SK-N-SH (cell line): ENCODE data around the gene KCNK4. TPM values are rescaled to one million over a fixed set of nuclear protein-coding genes. Genes with fewer than 3 reads are reported as not detected.

ENCODE experiments used
- CTCF ChIA-PET: fragments of 300-600, 350-600 bp; formaldehyde crosslinking; extraction: SDS; loops from one replicate; lab custom pipeline; 2021; lab: Yijun Ruan, JAX
- POLR2A ChIA-PET: fragments of 350-600 bp; sonication (Branson Sonifier 250); formaldehyde crosslinking; extraction: SDS; loops from one replicate; lab custom pipeline; 2020; ENCODE audit warnings: antibody characterized with exemption, inconsistent platforms; lab: Yijun Ruan, JAX
- DNase-seq: peaks from one replicate; pipeline ENCODE4 v3.0.0; 2012
- H2AFZ ChIP-seq: fragments of 200-600 bp; sonication (generic); 2 replicates; pipeline ENCODE4 v1.8.1; 2016; ENCODE audit warnings: antibody characterized with exemption, mild to moderate bottlenecking, low read depth
- H3F3A ChIP-seq: fragments of 200-600 bp; sonication (generic); replicated peaks from 2 replicates; pipeline ENCODE3; 2016; ENCODE audit warnings: antibody characterized with exemption, mild to moderate bottlenecking; ENCODE audit not compliant: insufficient read depth
- H3K27ac ChIP-seq, 2 experiments: fragments of 200-500 bp in 1 of 2; fragments of 200-600 bp in 1 of 2; sonication (Bioruptor generic) in 1 of 2; sonication (generic), shearing (Covaris generic) in 1 of 2; 2 replicates each; pipeline versions ENCODE4 v1.5.1 to v1.6.1; 2014 to 2016; ENCODE audit warnings: low read depth in 2 of 2, inconsistent platforms in 1 of 2, low read length in 1 of 2, mild to moderate bottlenecking in 1 of 2, mixed read lengths in 1 of 2
- H3K27me3 ChIP-seq: fragments of 200-600 bp; sonication (generic), shearing (Covaris generic); 2 replicates; pipeline ENCODE4 v1.6.1; 2016; ENCODE audit warnings: mixed run types; ENCODE audit not compliant: insufficient read depth
- H3K36me3 ChIP-seq, 2 experiments: fragments of 200-500 bp in 1 of 2; fragments of 200-600 bp in 1 of 2; sonication (Bioruptor generic) in 1 of 2; sonication (generic) in 1 of 2; replicated peaks in 1 of 2; 2 replicates each; pipeline versions ENCODE3 to v1.5.1; 2014 to 2016; ENCODE audit warnings: low read length in 1 of 2, mild to moderate bottlenecking in 1 of 2; ENCODE audit not compliant: insufficient read depth in 2 of 2, control insufficient read depth in 1 of 2
- H3K4me1 ChIP-seq, 2 experiments: fragments of 200-500 bp in 1 of 2; fragments of 200-600 bp in 1 of 2; sonication (Bioruptor generic) in 1 of 2; sonication (generic), shearing (Covaris generic) in 1 of 2; 2 replicates each; pipeline versions ENCODE4 v1.5.1 to v1.6.1; 2014 to 2016; ENCODE audit warnings: low read depth in 1 of 2, low read length in 1 of 2, mixed run types in 1 of 2; ENCODE audit not compliant: insufficient read depth in 2 of 2, control insufficient read depth in 1 of 2
- H3K4me2 ChIP-seq: fragments of 200-600 bp; sonication (generic), shearing (Covaris generic); 2 replicates; pipeline ENCODE4 v1.6.1; 2017; ENCODE audit warnings: mixed run types
- H3K4me3 ChIP-seq, 2 experiments: fragments of 200-500 bp in 1 of 2; fragments of 200-600 bp in 1 of 2; sonication (Bioruptor generic) in 1 of 2; sonication (generic), shearing (Covaris generic) in 1 of 2; 2 replicates each; pipeline versions ENCODE4 v1.5.1 to v1.8.1; 2014 to 2016; ENCODE audit warnings: low read depth in 2 of 2, inconsistent platforms in 1 of 2, low read length in 1 of 2, mild to moderate bottlenecking in 1 of 2, mixed read lengths in 1 of 2, moderate library complexity in 1 of 2
- H3K79me2 ChIP-seq: fragments of 200-600 bp; sonication (generic); 2 replicates; pipeline ENCODE4 v1.8.1; 2017; ENCODE audit warnings: mild to moderate bottlenecking; ENCODE audit not compliant: insufficient read depth
- H3K9ac ChIP-seq: fragments of 200-600 bp; sonication (generic); 2 replicates; pipeline ENCODE4 v1.6.1; 2017; ENCODE audit warnings: mixed run types
- H3K9me2 ChIP-seq: fragments of 200-600 bp; sonication (generic); 2 replicates; pipeline ENCODE4 v1.6.1; 2017; ENCODE audit warnings: mixed run types
- H3K9me3 ChIP-seq: fragments of 200-600 bp; sonication (generic); 2 replicates; pipeline ENCODE4 v1.6.1; 2017; ENCODE audit warnings: mixed run types, mild to moderate bottlenecking, moderate library complexity
- H4K20me1 ChIP-seq: fragments of 200-600 bp; sonication (generic); 2 replicates; pipeline ENCODE4 v1.6.1; 2017; ENCODE audit warnings: mild to moderate bottlenecking, mixed run types; ENCODE audit not compliant: insufficient read depth
- CHD2 ChIP-seq: fragments of 150-350 bp; IDR thresholded peaks from 2 replicates; pipeline ENCODE4 v1.6.1; 2018; ENCODE audit warnings: low read length; ENCODE audit not compliant: partially characterized antibody
- FOSL2 ChIP-seq: IDR thresholded peaks from 2 replicates; pipeline ENCODE4 v1.4.0; 2012; ENCODE audit warnings: low read depth, mild to moderate bottlenecking, moderate library complexity, borderline replicate concordance
- JUND ChIP-seq: IDR thresholded peaks from 2 replicates; pipeline ENCODE4 v1.4.0; 2012
- RFX5 ChIP-seq: IDR thresholded peaks from 2 replicates; pipeline ENCODE4 v1.6.1; 2012; ENCODE audit warnings: mild to moderate bottlenecking, improper control_type of control experiment, low read length
- RXRA ChIP-seq: IDR thresholded peaks from 2 replicates; pipeline ENCODE4 v1.4.0; 2012; ENCODE audit warnings: low read depth, mild to moderate bottlenecking, borderline replicate concordance
- YY1 ChIP-seq: IDR thresholded peaks from 2 replicates; pipeline ENCODE4 v1.4.0; 2012; ENCODE audit warnings: low read depth, mild to moderate bottlenecking
- WGBS: methylation state at CpG from one replicate; pipeline ENCODE4 v1.1.6; 2017; ENCODE audit warnings: low lambda C conversion rate; 5-methylcytosine and 5-hydroxymethylcytosine counted together
- polyA plus RNA-seq, 3 experiments: library from polyadenylated mRNA; depleted of rRNA; stranded (reverse); fragments of >200 nt; gene quantifications; 2 replicates each; pipeline ENCODE4 v1.2.3, GENCODE V29; 2012
- TF ChIP-seq, protein P1 (sequence below): fragments of 150-350 bp; IDR thresholded peaks from 2 replicates; pipeline ENCODE4 v1.6.1; 2016; ENCODE audit warnings: mild to moderate bottlenecking, low read depth, low read length
- TF ChIP-seq, protein P2 (sequence below): IDR thresholded peaks from 2 replicates; pipeline ENCODE4 v1.4.0; 2012; ENCODE audit warnings: low read depth

Gene KCNK4
- polyA plus RNA-seq, 1 of the 3 experiments (the other 2 are of a cell fraction) = 0.16 TPM

DNA sequence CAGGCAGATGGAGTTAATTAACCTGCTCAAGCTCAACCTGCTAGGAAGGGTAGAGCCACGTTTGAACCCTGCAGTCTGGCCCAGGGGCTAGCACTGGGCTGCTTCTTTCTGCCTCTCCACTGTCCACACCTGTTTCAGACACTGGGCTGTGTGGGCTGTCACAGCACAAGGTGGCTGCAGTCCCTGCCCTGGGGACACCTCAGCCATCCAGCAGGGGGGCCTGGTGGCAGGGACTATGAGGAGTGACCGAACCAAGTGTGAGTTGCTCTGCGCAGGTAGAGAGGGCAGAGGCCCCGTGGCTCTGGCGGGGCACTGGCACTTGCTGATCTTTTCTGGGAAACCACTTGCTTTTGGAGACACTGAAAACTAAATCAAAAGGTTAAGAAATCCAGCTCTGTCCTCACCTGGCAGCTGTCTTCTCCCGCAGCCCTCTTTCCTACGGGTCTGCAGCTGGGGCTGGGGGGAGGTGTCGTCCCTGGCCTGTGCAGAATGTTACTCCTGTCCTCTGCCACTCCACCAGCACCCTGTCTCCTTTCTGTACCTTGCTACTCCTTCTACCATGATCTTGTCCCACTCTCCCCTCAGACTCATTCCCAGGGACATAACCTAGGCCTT lies 12.4 kb upstream of the KCNK4 start:
- Histone ChIP-seq H3K27ac (no peak overlapping the region), H3K79me2 (peaks cover 16% of the 10 kb centered on the region), H4K20me1 (no peaks in the 10 kb centered on the region), H3K4me1 (peaks cover 0 to 5% of the 10 kb centered on the region in 2 experiments; a peak in 1 of 4 replicates), H3K9ac (no peak overlapping the region), H3K9me2 (no peaks in the 10 kb centered on the region), H3K4me3 (no peak overlapping the region), H3K9me3 (no peaks in the 10 kb centered on the region), H3F3A (no peaks in the 10 kb centered on the region), H3K4me2 (no peak overlapping the region), H2AFZ (no peak overlapping the region), H3K27me3 (no peaks in the 10 kb centered on the region), H3K36me3 (peaks cover 9 to 22% of the 10 kb centered on the region in 2 experiments)
- CTCF ChIA-PET = interaction anchor here (0.9 to 2.2 kb wide), 5 partner anchors 12 to 77 kb away, joined by 3 to 7 read pairs (median 3); partner anchors contain the start of genes CATSPERZ and KCNK4
- 82% methylated on average over 6 of the region's 8 CpGs for WGBS
- TF ChIP-seq RFX5 (no peak), RXRA (no peak), JUND (no peak), FOSL2 (no peak), CHD2 (no peak)
- TF ChIP-seq, protein P1, sequence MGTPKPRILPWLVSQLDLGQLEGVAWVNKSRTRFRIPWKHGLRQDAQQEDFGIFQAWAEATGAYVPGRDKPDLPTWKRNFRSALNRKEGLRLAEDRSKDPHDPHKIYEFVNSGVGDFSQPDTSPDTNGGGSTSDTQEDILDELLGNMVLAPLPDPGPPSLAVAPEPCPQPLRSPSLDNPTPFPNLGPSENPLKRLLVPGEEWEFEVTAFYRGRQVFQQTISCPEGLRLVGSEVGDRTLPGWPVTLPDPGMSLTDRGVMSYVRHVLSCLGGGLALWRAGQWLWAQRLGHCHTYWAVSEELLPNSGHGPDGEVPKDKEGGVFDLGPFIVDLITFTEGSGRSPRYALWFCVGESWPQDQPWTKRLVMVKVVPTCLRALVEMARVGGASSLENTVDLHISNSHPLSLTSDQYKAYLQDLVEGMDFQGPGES = no peak
- TF ChIP-seq, protein P2, sequence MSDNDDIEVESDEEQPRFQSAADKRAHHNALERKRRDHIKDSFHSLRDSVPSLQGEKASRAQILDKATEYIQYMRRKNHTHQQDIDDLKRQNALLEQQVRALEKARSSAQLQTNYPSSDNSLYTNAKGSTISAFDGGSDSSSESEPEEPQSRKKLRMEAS = no peak
- no peak for DNase-seq
- POLR2A ChIA-PET = interaction anchor here (0.6 kb wide), 1 partner anchor 17 kb away, joined by 3 read pairs; no protein-coding TSS in a partner anchor

DNA sequence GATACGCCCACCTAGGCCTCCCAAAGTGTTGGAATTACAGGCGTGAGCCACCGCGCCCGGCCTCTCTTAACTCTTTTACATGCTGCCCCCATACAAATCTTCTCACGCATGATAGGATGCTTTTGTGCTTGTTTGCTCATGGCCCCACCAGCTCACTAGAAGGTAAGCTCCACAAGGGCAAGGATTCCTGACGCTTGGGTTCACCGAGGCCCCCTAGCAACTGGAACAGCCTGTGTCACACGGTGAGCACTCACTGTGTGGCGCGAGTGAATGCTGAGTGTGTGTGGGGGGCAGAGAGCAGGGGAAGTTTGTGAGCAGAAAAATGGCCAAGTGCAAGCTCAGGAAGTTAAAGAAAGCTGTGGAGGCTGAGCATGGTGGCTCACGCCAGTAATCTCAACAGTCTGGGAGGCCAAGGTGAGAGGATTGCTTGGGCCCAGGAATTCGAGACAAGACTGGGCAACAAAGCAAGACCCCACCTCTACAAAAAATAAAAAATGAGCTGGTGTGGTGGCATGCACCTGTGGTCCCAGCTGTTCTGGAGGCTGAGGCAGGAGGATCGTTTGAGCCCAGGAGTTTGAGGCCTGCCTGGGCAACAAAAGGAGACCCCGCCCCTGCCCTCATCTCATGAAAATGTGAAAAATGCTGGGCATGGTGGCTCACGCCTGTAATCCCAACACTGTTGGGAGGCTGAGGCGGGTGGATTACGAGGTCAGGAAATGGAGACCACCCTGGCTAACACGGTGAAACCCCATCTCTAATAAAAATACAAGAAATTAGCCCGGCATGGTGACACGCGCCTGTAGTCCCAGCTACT lies 8.9 kb upstream of the KCNK4 start:
- Histone ChIP-seq H3K9me2 (no peaks in the 10 kb centered on the region), H3K79me2 (peaks cover 30% of the 10 kb centered on the region), H3K27ac (no peak overlapping the region), H3K4me2 (no peak overlapping the region), H3K9ac (no peak overlapping the region), H2AFZ (no peak overlapping the region), H3F3A (peaks cover 9% of the 10 kb centered on the region), H3K27me3 (no peaks in the 10 kb centered on the region), H3K9me3 (no peaks in the 10 kb centered on the region), H3K4me1 (peaks cover 8 to 21% of the 10 kb centered on the region in 2 experiments; a peak in 2 of 4 replicates), H3K4me3 (no peak overlapping the region), H3K36me3 (peaks cover 6 to 7% of the 10 kb centered on the region in 2 experiments), H4K20me1 (no peaks in the 10 kb centered on the region)
- CTCF ChIA-PET = interaction anchor here (0.9 to 12.2 kb wide), 3 partner anchors 10 to 34 kb away, joined by 3 to 196 read pairs (median 46); partner anchors contain the start of genes CATSPERZ and ESRRA
- WGBS = 94% methylated on average over 22 of the region's 22 CpGs
- no peak for DNase-seq
- POLR2A ChIA-PET = interaction anchor here (0.7 to 0.9 kb wide), 2 partner anchors 22 to 202 kb away, joined by 3 read pairs; no protein-coding TSS in a partner anchor
- TF ChIP-seq, protein P2 = no peak
- TF ChIP-seq YY1 = no peak
